ENCODE data around the gene PTEN. TPM values are rescaled to one million over a fixed set of nuclear protein-coding genes. Genes with fewer than 3 reads are reported as not detected.

PTEN gene
- total and polyA plus RNA-seq, 8 donors = 26.2 to 374 (median 59.7) TPM

DNA sequence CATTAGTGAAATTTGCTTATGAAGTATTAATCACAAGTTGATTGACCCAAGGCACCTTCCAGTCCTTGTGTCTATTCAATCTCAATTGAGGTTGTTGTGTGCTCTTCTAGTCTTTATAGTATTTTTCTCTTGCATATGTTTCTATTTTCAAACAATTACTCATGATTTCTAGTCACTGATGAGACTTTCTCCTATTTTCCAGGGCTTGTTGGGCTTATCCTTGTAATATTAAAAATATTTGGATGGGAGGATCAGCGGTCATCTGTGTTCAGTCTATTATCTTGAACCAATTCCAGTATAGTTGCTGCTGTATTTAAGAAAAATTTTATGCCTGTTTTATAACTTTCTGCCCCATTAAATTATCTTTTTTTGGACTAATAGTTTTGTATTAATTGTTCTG, 154.4 kb downstream of the PTEN start:
- TF ChIP-seq POLR2A (IDR thresholded peaks at IDR 0.05) (no peak), POLR2AphosphoS5 (IDR thresholded peaks at IDR 0.05) (no peak), EP300 (IDR thresholded peaks at IDR 0.05) (no peak)
- TF ChIP-seq, protein P1, sequence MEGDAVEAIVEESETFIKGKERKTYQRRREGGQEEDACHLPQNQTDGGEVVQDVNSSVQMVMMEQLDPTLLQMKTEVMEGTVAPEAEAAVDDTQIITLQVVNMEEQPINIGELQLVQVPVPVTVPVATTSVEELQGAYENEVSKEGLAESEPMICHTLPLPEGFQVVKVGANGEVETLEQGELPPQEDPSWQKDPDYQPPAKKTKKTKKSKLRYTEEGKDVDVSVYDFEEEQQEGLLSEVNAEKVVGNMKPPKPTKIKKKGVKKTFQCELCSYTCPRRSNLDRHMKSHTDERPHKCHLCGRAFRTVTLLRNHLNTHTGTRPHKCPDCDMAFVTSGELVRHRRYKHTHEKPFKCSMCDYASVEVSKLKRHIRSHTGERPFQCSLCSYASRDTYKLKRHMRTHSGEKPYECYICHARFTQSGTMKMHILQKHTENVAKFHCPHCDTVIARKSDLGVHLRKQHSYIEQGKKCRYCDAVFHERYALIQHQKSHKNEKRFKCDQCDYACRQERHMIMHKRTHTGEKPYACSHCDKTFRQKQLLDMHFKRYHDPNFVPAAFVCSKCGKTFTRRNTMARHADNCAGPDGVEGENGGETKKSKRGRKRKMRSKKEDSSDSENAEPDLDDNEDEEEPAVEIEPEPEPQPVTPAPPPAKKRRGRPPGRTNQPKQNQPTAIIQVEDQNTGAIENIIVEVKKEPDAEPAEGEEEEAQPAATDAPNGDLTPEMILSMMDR (IDR thresholded peaks at IDR 0.05) = no peak
- intact Hi-C loops (cut with DNase I; ENCODE audit: low total_unique reads) = no loop called here
- H3K4me3 ChIP-seq = no peak overlapping the region
- no peaks in the 10 kb centered on the region for H3K36me3 ChIP-seq
- no peaks in the 10 kb centered on the region for H3K4me1 ChIP-seq
- H3K27me3 ChIP-seq = no peaks in the 10 kb centered on the region
- no peak for DNase-seq
- H3K9me3 ChIP-seq = no peaks in the 10 kb centered on the region
- WGBS, 5 donors = 87 to 100% (median 94%) methylated on average over 1 of the region's 1 CpG
- no peak overlapping the region for H3K27ac ChIP-seq

DNA sequence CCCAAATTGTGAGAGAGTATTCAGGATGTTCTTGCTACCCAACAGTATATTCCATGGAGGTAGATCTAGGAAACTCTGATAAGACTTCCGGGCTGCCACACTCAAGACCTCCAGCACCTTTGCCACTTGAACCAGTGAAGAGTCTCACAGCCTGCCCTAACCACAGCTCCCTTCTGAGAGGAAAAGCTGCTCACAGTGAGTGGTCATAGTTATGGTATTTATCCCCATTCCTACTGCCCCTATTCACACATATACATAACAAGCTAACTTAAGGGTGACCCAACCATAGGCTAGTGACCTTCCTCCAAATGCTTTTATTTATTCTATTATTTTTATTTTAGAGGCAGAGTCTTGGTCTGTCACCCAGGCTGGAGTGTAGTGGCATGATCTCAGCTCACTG, 156.3 kb downstream of the PTEN start:
- intact Hi-C loops (cut with DNase I; ENCODE audit: low total_unique reads) = no loop called here
- DNase-seq = no peak
- H3K9me3 ChIP-seq = no peaks in the 10 kb centered on the region
- no peak for TF ChIP-seq POLR2A (IDR thresholded peaks at IDR 0.05)
- TF ChIP-seq POLR2AphosphoS5 (IDR thresholded peaks at IDR 0.05) = no peak
- no peak for TF ChIP-seq EP300 (IDR thresholded peaks at IDR 0.05)
- TF ChIP-seq, protein P1 (IDR thresholded peaks at IDR 0.05) = no peak
- 80 to 100% (median 96%) methylated on average over 1 of the region's 1 CpG for WGBS, 5 donors
- no peaks in the 10 kb centered on the region for H3K27me3 ChIP-seq
- H3K36me3 ChIP-seq = no peaks in the 10 kb centered on the region
- H3K4me1 ChIP-seq = no peaks in the 10 kb centered on the region
- no peak overlapping the region for H3K27ac ChIP-seq
- no peak overlapping the region for H3K4me3 ChIP-seq

Small RNA genes within 50 kb of the gene (small RNA-seq; reads per million reads assigned to genes)
- 0 to 0.08 (median 0) reads per million in 4 donors for gene RF00284
- gene RN7SL78P = 0 reads per million in 4 donors

Other genes with a start within 250 kb of the PTEN start
- gene PAPSS2, start 203.7 kb upstream of the PTEN start, total RNA-seq = 10 to 100 TPM in 4 of 5 donors, 1 to 10 TPM in 1; 1.3 to 17.3 (median 12.6) TPM
- 1 to 10 TPM; 2.7 to 9.5 (median 8.0) TPM for gene PAPSS2, start 203.7 kb upstream of the PTEN start, polyA plus RNA-seq
- 10 to 100 TPM in 4 of 5 donors, 1 to 10 TPM in 1; 9.0 to 61.7 (median 21.6) TPM for gene ATAD1, start 45.4 kb upstream of the PTEN start, total RNA-seq
- gene ATAD1, start 45.4 kb upstream of the PTEN start, polyA plus RNA-seq = 10 to 100 TPM in 1 of 3 donors, 1 to 10 TPM in 2; 7.0 to 10.6 (median 7.4) TPM
- under 1 TPM in 1 of 5 donors, not detected in 4; 0.18 TPM for gene KLLN, start 92 bp upstream of the PTEN start, total RNA-seq
- gene KLLN, start 92 bp upstream of the PTEN start, polyA plus RNA-seq = under 1 TPM; 0.23 to 0.37 (median 0.31) TPM

Measured in stomach (tissue), 9 donors.